SH-SY5Y (cell line): ENCODE measurements around the gene GHRH.

ENCODE experiments used
- GATA2 ChIP-seq: IDR thresholded peaks from 2 replicates; pipeline ENCODE4 v1.6.1; 2011; ENCODE audit warnings: mild to moderate bottlenecking, low read depth, low read length
- GATA3 ChIP-seq: IDR thresholded peaks from 2 replicates; pipeline ENCODE4 v1.6.1; 2011; ENCODE audit warnings: low read depth, mild to moderate bottlenecking, low read length, moderate library complexity

The GHRH gene

GRCh38 chr20:37240337-37241067 lies 21.1 kb downstream of the GHRH start:
- TF ChIP-seq GATA3 (no peak), GATA2 (no peak)

GRCh38 chr20:37238935-37239451 lies 22.6 kb downstream of the GHRH start:
- TF ChIP-seq GATA3 (no peak), GATA2 (no peak)

GRCh38 chr20:37238426-37238825 lies 23.2 kb downstream of the GHRH start:
- TF ChIP-seq GATA2 (no peak), GATA3 (no peak)

- no peak for TF ChIP-seq GATA2
- TF ChIP-seq GATA3 = no peak
Observed at GRCh38 chr20:37237656-37238055, 24.0 kb downstream of the GHRH start.

GRCh38 chr20:37236462-37236861 lies 25.2 kb downstream of the GHRH start:
- TF ChIP-seq GATA3 (no peak), GATA2 (no peak)

- no peak; the same call in 1 of the 2 replicates for TF ChIP-seq GATA3
- TF ChIP-seq GATA2 = peak; percentile 71
Observed at GRCh38 chr20:37235065-37235464, 26.5 kb downstream of the GHRH start.

- TF ChIP-seq GATA2 = peak; percentile 95
- peak; percentile 96 for TF ChIP-seq GATA3
Observed at GRCh38 chr20:37234254-37234581, 27.4 kb downstream of the GHRH start.

- TF ChIP-seq GATA3 (no peak), GATA2 (no peak)
Observed at GRCh38 chr20:37233548-37234253, 27.9 kb downstream of the GHRH start.

GRCh38 chr20:37231947-37232630 lies 29.5 kb downstream of the GHRH start:
- TF ChIP-seq GATA3 (no peak), GATA2 (no peak)

GRCh38 chr20:37230200-37230599 lies 31.4 kb downstream of the GHRH start:
- TF ChIP-seq GATA3 (no peak), GATA2 (no peak)

- no peak for TF ChIP-seq GATA3
- no peak for TF ChIP-seq GATA2
Observed at GRCh38 chr20:37229357-37229756, 32.3 kb downstream of the GHRH start.

- TF ChIP-seq GATA2 (no peak), GATA3 (no peak)
Observed at GRCh38 chr20:37228656-37229055, 33.0 kb downstream of the GHRH start.

GRCh38 chr20:37228082-37228481 lies 33.5 kb downstream of the GHRH start:
- no peak for TF ChIP-seq GATA2
- TF ChIP-seq GATA3 = no peak

GRCh38 chr20:37226889-37227288 lies 34.7 kb downstream of the GHRH start:
- TF ChIP-seq GATA2 (no peak), GATA3 (no peak)

- TF ChIP-seq GATA3 = no peak
- no peak for TF ChIP-seq GATA2
Observed at GRCh38 chr20:37225146-37225545, 36.5 kb downstream of the GHRH start.

- no peak for TF ChIP-seq GATA2
- TF ChIP-seq GATA3 = no peak
Observed at GRCh38 chr20:37223053-37223452, 38.6 kb downstream of the GHRH start.
